Tongue (tissue), 2 donors: ENCODE data around the gene GAS2L1. TPM values are rescaled to one million over a fixed set of nuclear protein-coding genes. Genes with fewer than 3 reads are reported as not detected.

Experiments used
- DNase-seq: peaks from one replicate; pipeline ENCODE4 v3.0.0-alpha.2; 2015
- total RNA-seq: library from RNA; depleted of rRNA; stranded (reverse); fragments of >200 nt; gene quantifications from one replicate; pipeline ENCODE4 v1.2.3, GENCODE V29; 2014

Gene GAS2L1
- total RNA-seq, 1 donor from 2014 or later = 16.7 TPM

GRCh38 chr22:29275819-29276565 is 30.5 kb upstream of the GAS2L1 start:
- DNase-seq = no peak

- DNase-seq = no peak
Measured at GRCh38 chr22:29277927-29278326, 28.5 kb upstream of the GAS2L1 start.

- DNase-seq = no peak
Measured at GRCh38 chr22:29284196-29284595, 22.3 kb upstream of the GAS2L1 start.

GRCh38 chr22:29288837-29289236 is 17.6 kb upstream of the GAS2L1 start:
- no peak for DNase-seq

- DNase-seq = no peak
Measured at GRCh38 chr22:29290061-29290460, 16.4 kb upstream of the GAS2L1 start.

- no peak for DNase-seq
Measured at GRCh38 chr22:29291215-29291614, 15.2 kb upstream of the GAS2L1 start.

- DNase-seq = no peak
Measured at GRCh38 chr22:29292379-29292778, 14.1 kb upstream of the GAS2L1 start.

GRCh38 chr22:29298641-29299040 is 7.8 kb upstream of the GAS2L1 start:
- DNase-seq = no peak

- DNase-seq = no peak
Measured at GRCh38 chr22:29299136-29299900, 7.1 kb upstream of the GAS2L1 start.

- DNase-seq = no peak
Measured at GRCh38 chr22:29300467-29300806, 6.0 kb upstream of the GAS2L1 start.

GRCh38 chr22:29300807-29301601 is 5.4 kb upstream of the GAS2L1 start:
- DNase-seq = no peak

GRCh38 chr22:29301716-29302401 is 4.6 kb upstream of the GAS2L1 start:
- DNase-seq = no peak

GRCh38 chr22:29302402-29302680 is 4.1 kb upstream of the GAS2L1 start:
- no peak for DNase-seq

- DNase-seq = peak; percentile 77
Measured at GRCh38 chr22:29302681-29303465, 3.6 kb upstream of the GAS2L1 start.

- no peak for DNase-seq
Measured at GRCh38 chr22:29305836-29306174, 645 bp upstream of the GAS2L1 start.

GRCh38 chr22:29306835-29307595 is 565 bp downstream of the GAS2L1 start:
- peak; percentile 93 for DNase-seq

GRCh38 chr22:29307596-29308147 is 1.2 kb downstream of the GAS2L1 start:
- DNase-seq = no peak

- no peak for DNase-seq
Measured at GRCh38 chr22:29308148-29308790, 1.8 kb downstream of the GAS2L1 start.

GRCh38 chr22:29308791-29309262 is 2.4 kb downstream of the GAS2L1 start:
- no peak for DNase-seq
